Liver (tissue), 9 donors: ENCODE measurements around the gene UMAD1. TPM values are rescaled to one million over a fixed set of nuclear protein-coding genes. Genes with fewer than 3 reads are reported as not detected.

ENCODE experiments used
- DNase-seq: peaks from one replicate; pipeline ENCODE4 v3.0.0-alpha.2; 2017; ENCODE audit warnings: low spot score
- H3K27ac ChIP-seq, 2 donors: one replicate each; pipeline ENCODE4 v1.7.0; 2013; ENCODE audit warnings: inconsistent platforms in 2 of 2, low read length in 2 of 2, control low read depth in 1 of 2, low read depth in 1 of 2, mild to moderate bottlenecking in 1 of 2
- H3K27me3 ChIP-seq, 4 donors: one replicate each; pipeline versions ENCODE4 v1.6.1 to v1.7.0; 2013; ENCODE audit warnings: low read length in 3 of 4, inconsistent platforms in 1 of 4, mild to moderate bottlenecking in 1 of 4, moderate library complexity in 1 of 4; ENCODE audit not compliant: control insufficient read depth in 4 of 4, insufficient read depth in 4 of 4
- H3K36me3 ChIP-seq, 4 donors: one replicate each; pipeline versions ENCODE4 v1.6.1 to v1.7.0; 2013; ENCODE audit warnings: low read length in 3 of 4, mild to moderate bottlenecking in 3 of 4, low read depth in 1 of 4, moderate library complexity in 1 of 4; ENCODE audit not compliant: control insufficient read depth in 4 of 4, insufficient read depth in 3 of 4
- H3K4me1 ChIP-seq, 4 donors: one replicate each; pipeline versions ENCODE4 v1.6.1 to v1.7.0; 2013; ENCODE audit warnings: low read length in 3 of 4, mild to moderate bottlenecking in 3 of 4, moderate library complexity in 1 of 4; ENCODE audit not compliant: control insufficient read depth in 4 of 4, insufficient read depth in 4 of 4
- H3K4me3 ChIP-seq, 3 donors: one replicate each; pipeline versions ENCODE4 v1.6.1 to v1.7.0; 2013; ENCODE audit warnings: low read length in 3 of 3, control low read depth in 1 of 3, low read depth in 1 of 3, mild to moderate bottlenecking in 1 of 3
- H3K9ac ChIP-seq, 2 donors: one replicate each; pipeline ENCODE4 v1.7.0; 2013; ENCODE audit warnings: low read length in 2 of 2, mild to moderate bottlenecking in 2 of 2, moderate library complexity in 2 of 2, control low read depth in 1 of 2, low read depth in 1 of 2
- H3K9me3 ChIP-seq, 4 donors: one replicate each; pipeline versions ENCODE4 v1.6.1 to v1.7.0; 2013; ENCODE audit warnings: low read length in 3 of 4; ENCODE audit not compliant: control insufficient read depth in 4 of 4
- ATF3 ChIP-seq: IDR thresholded peaks from 2 replicates; pipeline ENCODE4 v1.6.1; 2016; ENCODE audit warnings: antibody characterized with exemption
- FOXA2 ChIP-seq: IDR thresholded peaks from 2 replicates; pipeline ENCODE4 v1.6.1; 2016; ENCODE audit warnings: antibody characterized with exemption
- GABPA ChIP-seq, 2 donors: IDR thresholded peaks in 1 of 2; conservative IDR thresholded peaks in 1 of 2; 2 replicates each; pipeline ENCODE4 v1.6.1; 2016; ENCODE audit warnings: antibody characterized with exemption in 2 of 2, mild to moderate bottlenecking in 1 of 2, moderate library complexity in 1 of 2
- HNF4A ChIP-seq, 2 donors: conservative IDR thresholded peaks; 2 replicates each; pipeline ENCODE4 v1.6.1; 2016; ENCODE audit warnings: antibody characterized with exemption in 2 of 2, mild to moderate bottlenecking in 2 of 2
- JUND ChIP-seq, 2 donors: IDR thresholded peaks; 2 replicates each; pipeline ENCODE4 v1.6.1; 2016; ENCODE audit warnings: antibody characterized with exemption in 2 of 2
- MAX ChIP-seq: IDR thresholded peaks from 2 replicates; pipeline ENCODE4 v1.6.1; 2016; ENCODE audit warnings: antibody characterized with exemption
- NR2F2 ChIP-seq: IDR thresholded peaks from 2 replicates; pipeline ENCODE4 v1.6.1; 2016; ENCODE audit warnings: antibody characterized with exemption
- RAD21 ChIP-seq, 2 donors: IDR thresholded peaks; 2 replicates each; pipeline ENCODE4 v1.6.1; 2016; ENCODE audit warnings: antibody characterized with exemption in 2 of 2, mild to moderate bottlenecking in 2 of 2
- REST ChIP-seq: IDR thresholded peaks from 2 replicates; pipeline ENCODE4 v1.6.1; 2016; ENCODE audit warnings: antibody characterized with exemption, mild to moderate bottlenecking
- RXRA ChIP-seq, 2 donors: IDR thresholded peaks; 2 replicates each; pipeline ENCODE4 v1.6.1; 2017 to 2018; ENCODE audit warnings: antibody characterized with exemption in 2 of 2, mild to moderate bottlenecking in 1 of 2
- SP1 ChIP-seq: IDR thresholded peaks from 2 replicates; pipeline ENCODE4 v1.6.1; 2018; ENCODE audit warnings: antibody characterized with exemption, mild to moderate bottlenecking
- YY1 ChIP-seq: IDR thresholded peaks from 2 replicates; pipeline ENCODE4 v1.6.1; 2016; ENCODE audit warnings: antibody characterized with exemption, mild to moderate bottlenecking
- whole genome bisulfite sequencing: extraction: QIAGEN DNeasy Blood & Tissue Kit; methylation state at CpG from one replicate; pipeline ENCODE4 v1.1.7; 2013; 5-methylcytosine and 5-hydroxymethylcytosine counted together
- polyA plus RNA-seq, 2 donors: library from polyadenylated mRNA; stranded (reverse) in 1 of 2; unstranded in 1 of 2; fragments of 200-250 nt in 1 of 2; fragments of >200 nt in 1 of 2; fragmentation: Nextera tagmentation in 1 of 2; extraction: Ambion mirVana in 1 of 2; gene quantifications; one replicate each; pipeline versions ENCODE4 v1.2.1 to v1.2.3, GENCODE V29; 2013 to 2015
- total RNA-seq, 2 donors: library from RNA; depleted of rRNA; stranded (reverse); fragments of >200 nt; gene quantifications; one replicate each; pipeline ENCODE4 v1.2.3, GENCODE V29; 2014
- TF ChIP-seq, protein P1 (sequence below): fragments of 150-350 bp; IDR thresholded peaks from 2 replicates; pipeline ENCODE4 v1.5.1; 2017; ENCODE audit warnings: improper control_type of control experiment, low read depth, low read length; ENCODE audit not compliant: missing input control
- donor health status: healthy.
- donor health status: healthy.
- donor health status: healthy.
- donor health status: healthy.
- donor health status: healthy.

The UMAD1 gene
- total and polyA plus RNA-seq, 4 donors, result 5.9 to 12.2 (median 7.9) TPM

GRCh38 chr7:7920481-7920880 lies 279.9 kb downstream of the UMAD1 start (continued):
- TF ChIP-seq REST (peak; percentile 14), NR2F2 (no peak)

- H3K4me3 ChIP-seq, result no peak overlapping the region
- no peak for DNase-seq
- peaks cover 0 to 28% (median 23%) of the 10 kb centered on the region in 4 donors for H3K4me1 ChIP-seq
- no peaks in the 10 kb centered on the region for H3K27me3 ChIP-seq
- no peaks in the 10 kb centered on the region for H3K36me3 ChIP-seq
- no peak overlapping the region for H3K9ac ChIP-seq
- no peak overlapping the region for H3K27ac ChIP-seq
- TF ChIP-seq YY1 (peak; percentile 12), RAD21 (IDR thresholded peaks at IDR 0.05) (peak; percentile 33 to 47), FOXA2 (no peak), ATF3 (peak; percentile 14), JUND (IDR thresholded peaks at IDR 0.05) (peak in 1 of 2 donors; percentile 41), HNF4A (conservative IDR thresholded peaks at IDR 0.05) (peak; percentile 65 to 66), SP1 (peak; percentile 26), RXRA (IDR thresholded peaks at IDR 0.05) (peak in 1 of 2 donors; percentile 52)
- TF ChIP-seq, protein P1, sequence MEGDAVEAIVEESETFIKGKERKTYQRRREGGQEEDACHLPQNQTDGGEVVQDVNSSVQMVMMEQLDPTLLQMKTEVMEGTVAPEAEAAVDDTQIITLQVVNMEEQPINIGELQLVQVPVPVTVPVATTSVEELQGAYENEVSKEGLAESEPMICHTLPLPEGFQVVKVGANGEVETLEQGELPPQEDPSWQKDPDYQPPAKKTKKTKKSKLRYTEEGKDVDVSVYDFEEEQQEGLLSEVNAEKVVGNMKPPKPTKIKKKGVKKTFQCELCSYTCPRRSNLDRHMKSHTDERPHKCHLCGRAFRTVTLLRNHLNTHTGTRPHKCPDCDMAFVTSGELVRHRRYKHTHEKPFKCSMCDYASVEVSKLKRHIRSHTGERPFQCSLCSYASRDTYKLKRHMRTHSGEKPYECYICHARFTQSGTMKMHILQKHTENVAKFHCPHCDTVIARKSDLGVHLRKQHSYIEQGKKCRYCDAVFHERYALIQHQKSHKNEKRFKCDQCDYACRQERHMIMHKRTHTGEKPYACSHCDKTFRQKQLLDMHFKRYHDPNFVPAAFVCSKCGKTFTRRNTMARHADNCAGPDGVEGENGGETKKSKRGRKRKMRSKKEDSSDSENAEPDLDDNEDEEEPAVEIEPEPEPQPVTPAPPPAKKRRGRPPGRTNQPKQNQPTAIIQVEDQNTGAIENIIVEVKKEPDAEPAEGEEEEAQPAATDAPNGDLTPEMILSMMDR, result no peak
- no peaks in the 10 kb centered on the region for H3K9me3 ChIP-seq
Measured at GRCh38 chr7:7921830-7922229, 281.3 kb downstream of the UMAD1 start.

DNA sequence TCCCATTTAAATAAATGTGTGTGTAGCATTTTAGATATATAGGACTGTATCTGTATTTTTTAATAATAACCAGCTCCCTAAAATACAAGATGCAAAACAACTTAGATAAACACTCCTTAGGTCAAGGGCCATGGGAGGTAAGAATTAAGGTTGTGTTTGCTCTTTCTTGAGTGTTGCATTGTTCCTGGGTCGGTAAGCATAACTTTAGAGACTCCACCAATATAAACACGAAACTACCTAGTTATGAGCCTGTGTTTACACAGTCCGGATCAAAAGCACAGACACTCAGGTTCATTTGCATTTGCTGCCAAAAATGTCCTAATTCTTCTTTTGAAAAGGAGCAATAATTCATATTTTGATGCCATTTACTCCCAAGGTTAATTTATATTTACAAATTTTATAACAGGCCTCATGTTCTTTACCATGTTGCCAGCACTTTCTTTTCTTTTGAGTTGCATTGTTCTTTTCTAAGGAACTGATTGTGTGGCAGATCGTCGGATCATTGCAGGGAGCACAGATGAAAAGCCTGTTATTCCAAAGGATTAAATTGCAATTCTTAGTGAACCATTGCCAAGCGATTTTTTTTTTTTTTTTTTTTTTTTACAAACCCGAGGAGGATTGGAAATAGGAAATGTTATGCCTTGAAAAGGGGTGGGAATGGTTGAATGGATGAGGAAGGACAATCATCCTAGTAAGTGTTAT lies 282.3 kb downstream of the UMAD1 start:
- H3K4me1 ChIP-seq, result peaks cover 0 to 28% (median 23%) of the 10 kb centered on the region in 4 donors
- no peaks in the 10 kb centered on the region for H3K27me3 ChIP-seq
- no peak overlapping the region for H3K4me3 ChIP-seq
- 47% methylated on average over 7 of the region's 7 CpGs for WGBS
- no peak for TF ChIP-seq JUND (IDR thresholded peaks at IDR 0.05)
- no peak for TF ChIP-seq MAX
- no peak for TF ChIP-seq REST
- no peak for TF ChIP-seq HNF4A (conservative IDR thresholded peaks at IDR 0.05)
- no peak for TF ChIP-seq GABPA (IDR thresholded peaks at IDR 0.05 in 1 of 2, conservative IDR thresholded peaks at IDR 0.05 in 1 of 2)
- no peak for TF ChIP-seq ATF3
- DNase-seq, result no peak
- H3K27ac ChIP-seq, result no peak overlapping the region
- H3K9ac ChIP-seq, result no peak overlapping the region
- no peaks in the 10 kb centered on the region for H3K9me3 ChIP-seq
- H3K36me3 ChIP-seq, result no peaks in the 10 kb centered on the region
